ENCODE measurements around the gene SORCS1.

The SORCS1 gene

DNA sequence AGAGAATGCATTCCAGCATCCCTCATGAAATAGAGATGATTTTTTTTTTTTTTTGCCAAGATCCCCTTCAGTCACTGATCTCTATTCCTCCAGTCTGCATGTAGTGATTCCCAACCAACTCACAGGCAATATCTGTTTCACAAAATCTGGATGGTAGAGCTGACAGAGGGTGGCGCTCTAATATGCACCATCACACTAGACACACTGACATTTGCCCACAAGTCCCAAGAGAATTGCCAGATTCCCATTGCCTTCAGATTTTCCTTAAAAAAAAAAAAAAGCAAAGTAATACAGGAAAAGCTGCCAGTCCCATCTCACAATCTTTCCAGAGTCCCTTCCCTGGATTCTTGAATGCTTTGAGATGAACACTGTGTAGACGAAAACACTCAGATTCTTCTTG is 301.0 kb downstream of the SORCS1 start:
- DNase-seq (ENCODE audit: extremely low spot score): peak; percentile 43
- POLR2A ChIA-PET: interaction anchor here (0.9 kb wide), 1 partner anchor 149 kb away, joined by 3 read pairs; no protein-coding TSS in a partner anchor
- TF ChIP-seq ZNF384 (IDR thresholded peaks at IDR 0.05): no peak
- no peak for TF ChIP-seq TARDBP (IDR thresholded peaks at IDR 0.05)
- TF ChIP-seq BHLHE40 (IDR thresholded peaks at IDR 0.05; ENCODE audit: borderline replicate concordance): no peak
- no peak for TF ChIP-seq ARNT (IDR thresholded peaks at IDR 0.05)
- TF ChIP-seq LEF1 (IDR thresholded peaks at IDR 0.05; ENCODE audit: borderline replicate concordance): no peak
- no peak for TF ChIP-seq SUZ12 (IDR thresholded peaks at IDR 0.05)
- TF ChIP-seq FOXK2 (IDR thresholded peaks at IDR 0.05): no peak
- no peak for TF ChIP-seq FOXA1 (IDR thresholded peaks at IDR 0.05)
- TF ChIP-seq FOXM1 (IDR thresholded peaks at IDR 0.05; ENCODE audit: borderline replicate concordance): no peak
- TF ChIP-seq CTBP1 (IDR thresholded peaks at IDR 0.05; ENCODE audit: borderline replicate concordance): no peak
- TF ChIP-seq L3MBTL2 (conservative IDR thresholded peaks at IDR 0.05): no peak
- no peak for TF ChIP-seq ELF4 (IDR thresholded peaks at IDR 0.05)
- TF ChIP-seq, protein P1, sequence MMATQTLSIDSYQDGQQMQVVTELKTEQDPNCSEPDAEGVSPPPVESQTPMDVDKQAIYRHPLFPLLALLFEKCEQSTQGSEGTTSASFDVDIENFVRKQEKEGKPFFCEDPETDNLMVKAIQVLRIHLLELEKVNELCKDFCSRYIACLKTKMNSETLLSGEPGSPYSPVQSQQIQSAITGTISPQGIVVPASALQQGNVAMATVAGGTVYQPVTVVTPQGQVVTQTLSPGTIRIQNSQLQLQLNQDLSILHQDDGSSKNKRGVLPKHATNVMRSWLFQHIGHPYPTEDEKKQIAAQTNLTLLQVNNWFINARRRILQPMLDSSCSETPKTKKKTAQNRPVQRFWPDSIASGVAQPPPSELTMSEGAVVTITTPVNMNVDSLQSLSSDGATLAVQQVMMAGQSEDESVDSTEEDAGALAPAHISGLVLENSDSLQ (IDR thresholded peaks at IDR 0.05): no peak
- no peak for TF ChIP-seq HDGF (IDR thresholded peaks at IDR 0.05; ENCODE audit: borderline replicate concordance)
- no peak for TF ChIP-seq NFRKB (IDR thresholded peaks at IDR 0.05)
- no peak for TF ChIP-seq SP1 (IDR thresholded peaks at IDR 0.05)
- CTCF ChIA-PET: interaction anchor here (0.6 to 0.7 kb wide), 3 partner anchors 400 to 627 kb away, joined by 3 to 4 read pairs (median 3); no protein-coding TSS in a partner anchor

DNA sequence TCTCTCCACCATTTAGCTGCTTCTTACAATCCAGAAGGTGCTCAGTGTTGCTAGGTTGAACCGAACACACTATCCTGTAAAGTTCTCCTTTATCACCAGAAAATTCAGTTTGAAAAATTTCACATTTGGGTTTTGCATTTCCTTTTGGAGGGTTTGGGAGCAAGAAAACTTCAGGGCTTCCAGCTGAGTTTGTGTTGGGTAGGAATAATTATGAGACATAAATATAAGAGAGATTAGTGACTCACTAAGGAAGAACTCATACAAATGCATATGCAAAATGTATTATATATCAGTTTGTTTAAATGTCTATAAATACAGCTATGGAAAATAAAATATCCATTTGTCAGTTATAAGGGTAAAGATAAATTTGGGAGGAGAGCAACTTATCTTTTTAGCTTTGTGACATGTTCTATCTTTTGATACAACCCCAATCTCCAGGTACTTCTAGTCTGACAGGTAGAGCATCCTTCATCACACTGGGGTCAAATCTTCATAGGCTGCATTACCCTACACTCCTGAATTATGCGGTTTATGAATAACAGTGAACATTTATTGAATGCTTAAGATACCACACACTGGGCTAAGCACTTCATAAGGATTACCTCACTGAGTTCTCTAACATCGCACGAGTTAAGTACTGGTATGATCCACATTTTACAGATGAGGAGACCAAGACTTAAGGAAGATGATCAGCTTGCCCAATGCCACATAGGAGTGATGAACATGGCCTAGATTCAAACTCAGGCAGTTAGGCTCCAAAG is 304.4 kb downstream of the SORCS1 start:
- POLR2A ChIA-PET: no interaction called here
- DNase-seq (ENCODE audit: extremely low spot score): no peak
- CTCF ChIA-PET: no interaction called here
- no peak for TF ChIP-seq ELF4 (IDR thresholded peaks at IDR 0.05)
- no peak for TF ChIP-seq SUZ12 (IDR thresholded peaks at IDR 0.05)
- TF ChIP-seq FOXK2 (IDR thresholded peaks at IDR 0.05): no peak
- TF ChIP-seq ZNF384 (IDR thresholded peaks at IDR 0.05): no peak

DNA sequence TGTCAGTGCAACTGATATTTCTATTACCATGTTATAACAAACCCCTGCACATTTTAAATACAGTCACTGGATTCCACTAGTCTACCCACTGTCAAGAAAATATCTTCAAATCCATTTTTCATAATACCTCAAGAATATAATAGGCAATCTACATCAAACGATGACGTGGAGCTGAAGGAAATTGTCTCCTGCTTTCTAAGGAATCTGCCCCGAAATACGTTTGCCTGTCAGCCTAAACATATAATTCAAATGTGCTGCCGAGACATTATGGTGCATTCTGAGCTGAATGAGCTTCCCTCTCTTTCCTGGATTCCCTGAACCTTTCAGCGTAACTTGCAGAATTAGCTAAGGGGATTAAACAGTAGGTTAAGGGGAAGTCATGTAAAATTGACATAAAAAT is 306.8 kb downstream of the SORCS1 start:
- ChIA-PET POLR2A (no interaction called here), CTCF (no interaction called here)
- DNase-seq (ENCODE audit: extremely low spot score): no peak
- TF ChIP-seq NFRKB (IDR thresholded peaks at IDR 0.05): no peak
- no peak for TF ChIP-seq FOXA1 (IDR thresholded peaks at IDR 0.05)
- no peak for TF ChIP-seq FOXM1 (IDR thresholded peaks at IDR 0.05; ENCODE audit: borderline replicate concordance)
- no peak for TF ChIP-seq SP1 (IDR thresholded peaks at IDR 0.05)
- TF ChIP-seq, protein P1 (IDR thresholded peaks at IDR 0.05): no peak
- TF ChIP-seq ARNT (IDR thresholded peaks at IDR 0.05): no peak
- no peak for TF ChIP-seq ZNF384 (IDR thresholded peaks at IDR 0.05)
- TF ChIP-seq CTBP1 (IDR thresholded peaks at IDR 0.05; ENCODE audit: borderline replicate concordance): no peak
- TF ChIP-seq BHLHE40 (IDR thresholded peaks at IDR 0.05; ENCODE audit: borderline replicate concordance): no peak
- no peak for TF ChIP-seq SUZ12 (IDR thresholded peaks at IDR 0.05)

DNA sequence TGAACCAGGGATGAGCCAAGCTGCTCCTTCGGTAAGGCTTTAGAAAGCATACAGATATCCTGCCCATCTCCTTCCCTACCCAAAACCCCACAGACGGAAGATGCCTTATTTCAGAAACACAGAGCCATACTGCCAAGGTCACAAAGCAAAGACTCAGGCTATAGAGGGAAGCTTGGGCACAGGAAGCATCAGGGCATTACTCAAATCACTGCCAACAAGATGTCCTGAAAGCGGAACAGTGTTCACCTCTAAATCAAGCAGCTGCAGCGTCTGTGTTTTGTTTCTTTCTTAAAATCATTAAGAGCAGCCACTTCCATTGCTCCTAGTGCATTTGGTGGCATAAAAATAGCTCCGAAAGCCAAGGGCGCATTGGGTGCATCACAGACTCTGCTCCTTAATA is 307.3 kb downstream of the SORCS1 start:
- ChIA-PET CTCF (no interaction called here), POLR2A (no interaction called here)
- DNase-seq (ENCODE audit: extremely low spot score): no peak
- no peak for TF ChIP-seq FOXM1 (IDR thresholded peaks at IDR 0.05; ENCODE audit: borderline replicate concordance)
- TF ChIP-seq SUZ12 (IDR thresholded peaks at IDR 0.05): no peak
- TF ChIP-seq ZNF384 (IDR thresholded peaks at IDR 0.05): no peak
- no peak for TF ChIP-seq SP1 (IDR thresholded peaks at IDR 0.05)
- TF ChIP-seq TARDBP (IDR thresholded peaks at IDR 0.05): no peak
- TF ChIP-seq BHLHE40 (IDR thresholded peaks at IDR 0.05; ENCODE audit: borderline replicate concordance): no peak
- no peak for TF ChIP-seq FOXK2 (IDR thresholded peaks at IDR 0.05)
- TF ChIP-seq L3MBTL2 (conservative IDR thresholded peaks at IDR 0.05): no peak
- no peak for TF ChIP-seq LEF1 (IDR thresholded peaks at IDR 0.05; ENCODE audit: borderline replicate concordance)
- TF ChIP-seq HDGF (IDR thresholded peaks at IDR 0.05; ENCODE audit: borderline replicate concordance): no peak
- TF ChIP-seq, protein P1 (IDR thresholded peaks at IDR 0.05): no peak
- TF ChIP-seq CTBP1 (IDR thresholded peaks at IDR 0.05; ENCODE audit: borderline replicate concordance): no peak
- no peak for TF ChIP-seq ELF4 (IDR thresholded peaks at IDR 0.05)
- no peak for TF ChIP-seq NFRKB (IDR thresholded peaks at IDR 0.05)
- no peak for TF ChIP-seq FOXA1 (IDR thresholded peaks at IDR 0.05)
- TF ChIP-seq ARNT (IDR thresholded peaks at IDR 0.05): no peak

DNA sequence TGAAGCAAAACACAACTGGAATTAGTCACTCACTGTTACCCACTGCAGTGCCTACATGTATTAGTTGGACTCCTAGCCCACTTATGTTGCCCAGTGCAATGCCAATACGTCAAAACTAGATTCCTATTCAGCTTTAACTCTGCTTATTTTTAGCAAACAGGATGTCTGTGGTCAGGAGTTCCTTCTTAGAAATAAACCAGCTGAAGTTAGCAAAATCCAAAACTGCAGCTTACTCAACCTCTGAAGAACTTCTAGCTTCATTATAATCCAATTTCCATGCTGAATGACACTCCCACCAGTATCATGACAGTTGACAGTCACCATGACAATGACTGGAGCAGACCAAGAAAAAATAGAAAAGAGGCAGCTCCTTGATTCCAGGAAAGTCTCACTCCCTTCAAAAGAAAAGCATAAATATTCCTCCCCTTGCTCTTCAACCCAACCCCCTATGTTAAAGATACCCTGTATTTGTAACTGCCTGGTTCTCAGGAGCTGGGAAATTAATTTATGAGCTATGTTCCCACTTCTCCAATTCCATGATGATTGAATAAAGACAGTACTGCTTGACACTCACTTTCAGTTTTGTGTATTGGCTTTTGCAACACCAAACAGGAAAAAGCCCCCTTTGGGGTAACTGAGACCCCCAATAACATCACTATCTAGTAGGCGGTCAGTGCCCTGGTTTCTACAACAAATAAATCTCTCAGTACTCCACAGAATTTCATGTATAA is 327.4 kb downstream of the SORCS1 start:
- POLR2A ChIA-PET: no interaction called here
- TF ChIP-seq BHLHE40 (IDR thresholded peaks at IDR 0.05; ENCODE audit: borderline replicate concordance): no peak
- TF ChIP-seq ARNT (IDR thresholded peaks at IDR 0.05): no peak
- no peak for TF ChIP-seq FOXM1 (IDR thresholded peaks at IDR 0.05; ENCODE audit: borderline replicate concordance)
- TF ChIP-seq HDGF (IDR thresholded peaks at IDR 0.05; ENCODE audit: borderline replicate concordance): no peak
- no peak for TF ChIP-seq SUZ12 (IDR thresholded peaks at IDR 0.05)
- no peak for TF ChIP-seq L3MBTL2 (conservative IDR thresholded peaks at IDR 0.05)
- TF ChIP-seq TARDBP (IDR thresholded peaks at IDR 0.05): no peak
- no peak for TF ChIP-seq ZNF384 (IDR thresholded peaks at IDR 0.05)
- TF ChIP-seq FOXA1 (IDR thresholded peaks at IDR 0.05): no peak
- TF ChIP-seq SP1 (IDR thresholded peaks at IDR 0.05): no peak
- no peak for TF ChIP-seq ELF4 (IDR thresholded peaks at IDR 0.05)
- TF ChIP-seq NFRKB (IDR thresholded peaks at IDR 0.05): no peak
- no peak for TF ChIP-seq CTBP1 (IDR thresholded peaks at IDR 0.05; ENCODE audit: borderline replicate concordance)
- TF ChIP-seq, protein P1 (IDR thresholded peaks at IDR 0.05): no peak
- no peak for TF ChIP-seq FOXK2 (IDR thresholded peaks at IDR 0.05)
- no peak for TF ChIP-seq LEF1 (IDR thresholded peaks at IDR 0.05; ENCODE audit: borderline replicate concordance)
- DNase-seq (ENCODE audit: extremely low spot score): no peak
- CTCF ChIA-PET: no interaction called here

Measured in HEK293T (cell line).